HG03521 (cell line): ENCODE results near the gene OR7C1.
"Not testable (repeated sequence)": the region's sequence is repeated elsewhere in the genome, so short reads cannot be mapped to it uniquely, and the experiment has no call there.

ENCODE experiments used
- ATAC-seq: cut with Tn5 transposase; IDR thresholded peaks from one replicate; pipeline ENCODE4 v1.9.1; 2021; ENCODE audit warnings: mild to moderate bottlenecking, moderate library complexity; ENCODE audit not compliant: unreplicated experiment

OR7C1 gene

DNA sequence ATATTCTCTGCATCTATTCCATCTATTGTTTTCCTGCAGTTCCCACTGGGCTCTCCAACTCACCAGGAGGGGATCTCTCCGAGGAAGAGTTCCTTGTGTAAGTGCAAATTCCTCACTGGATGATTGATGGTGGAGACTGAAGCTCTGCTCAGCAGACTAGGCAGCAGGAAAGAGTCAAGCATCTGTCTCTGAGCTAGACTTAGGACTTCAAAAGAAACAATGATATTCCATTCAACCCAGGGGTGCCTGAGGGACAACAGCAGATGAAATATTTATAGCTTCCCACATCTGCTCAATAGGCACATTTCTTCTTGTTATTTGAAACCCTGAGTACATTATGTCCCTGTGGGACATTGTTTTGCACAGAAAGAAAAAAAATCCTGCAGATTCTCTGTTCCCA lies at the start of gene OR7C1, which contains the start of gene OR7A5:
Gene OR7C1 (minus strand): TSS at position 175 of the 400 bp plus-strand sequence. CDS start 35,049 bp downstream, outside the sequence.
Gene OR7A5 (minus strand): TSS at position 175 of the 400 bp plus-strand sequence. CDS start 6,944 bp downstream, outside the sequence.
- no peak for ATAC-seq

DNA sequence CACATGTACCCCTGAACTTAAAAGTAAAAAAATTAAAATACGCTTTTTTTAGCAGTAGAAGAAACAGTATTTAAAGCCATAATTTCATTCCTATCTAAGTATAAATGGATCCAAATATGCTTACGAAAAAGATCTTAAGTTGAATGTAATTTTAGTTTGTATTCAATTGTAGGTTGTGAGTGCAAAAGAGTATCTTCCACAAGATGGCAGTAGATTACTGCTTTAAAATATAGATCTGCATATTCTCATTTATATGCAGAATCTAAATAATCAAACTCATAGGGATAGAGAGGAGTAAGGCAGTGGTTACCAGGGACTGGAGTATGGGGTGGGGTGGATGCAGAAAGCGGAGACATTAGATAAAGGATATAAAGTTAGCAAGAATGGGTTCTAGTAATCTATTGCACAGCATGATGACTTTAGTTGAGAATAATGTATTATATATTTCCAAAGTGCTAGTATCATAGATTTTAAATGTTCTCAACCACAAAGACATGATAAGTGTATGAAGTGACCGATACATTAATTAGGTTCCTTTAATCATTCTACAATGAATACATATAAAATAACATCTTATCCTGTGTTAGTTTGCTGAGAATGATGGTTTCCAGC lies 36.7 kb upstream of the OR7C1 start:
- no peak for ATAC-seq

DNA sequence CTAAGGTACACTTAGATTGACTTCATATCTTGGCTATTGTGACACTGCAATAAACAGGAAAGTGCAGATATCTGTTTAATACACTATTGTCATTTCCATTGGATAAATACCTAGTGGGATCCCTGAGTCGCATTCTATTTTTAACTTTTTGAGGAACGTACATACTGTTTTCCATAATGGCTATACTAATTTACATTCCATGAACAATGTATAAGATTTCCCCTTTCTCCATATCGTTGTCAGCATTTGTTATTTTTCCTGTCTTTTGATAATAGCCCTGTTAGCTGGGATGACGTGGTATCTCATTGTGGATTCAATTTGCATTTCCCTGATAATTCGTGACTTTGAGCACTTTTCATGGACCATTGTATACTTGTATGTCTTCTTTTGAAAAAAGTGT lies 33.5 kb upstream of the OR7C1 start:
- ATAC-seq, result no peak

DNA sequence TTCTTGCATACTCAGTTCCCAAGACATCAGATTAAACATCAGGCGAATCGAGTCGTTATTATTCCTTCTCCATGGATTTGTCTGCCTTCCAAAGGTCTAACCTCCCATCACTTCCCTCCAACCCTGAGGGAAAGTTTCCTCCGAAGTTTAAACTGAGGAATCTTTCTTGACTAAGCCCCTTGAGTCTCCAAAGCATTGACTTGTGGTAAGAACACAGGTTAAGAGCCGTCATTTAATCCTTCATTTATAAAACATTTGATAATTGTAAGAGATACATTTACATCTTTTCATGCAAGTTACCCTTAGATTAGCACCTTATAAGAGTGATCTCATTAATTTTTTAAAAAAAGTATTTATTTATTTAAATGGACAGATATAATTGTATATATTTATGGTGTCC lies 13.8 kb upstream of the OR7C1 start, which contains the start of gene OR7A10:
Gene OR7A10 (minus strand): TSS at position 101 of the 400 bp plus-strand sequence. CDS start 7,045 bp downstream, outside the sequence.
- ATAC-seq, result no peak

DNA sequence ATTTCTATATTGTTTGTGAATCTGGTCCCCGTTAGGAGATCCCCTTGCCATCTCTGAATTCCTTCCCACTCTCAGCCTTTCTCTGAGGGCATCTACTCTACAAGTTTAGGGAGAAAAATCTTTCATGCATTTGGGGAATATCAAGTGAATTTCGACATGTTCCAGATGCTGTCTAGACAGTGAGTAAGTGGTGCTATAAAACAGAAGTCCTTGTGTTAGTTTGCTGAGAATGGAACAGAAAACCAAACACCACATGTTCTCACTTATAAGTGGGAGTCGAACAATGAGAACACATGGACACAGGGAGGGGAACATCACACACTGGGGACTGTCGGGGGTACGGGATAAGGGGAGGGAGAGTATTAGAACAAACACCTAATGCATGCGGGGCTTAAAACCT lies 8.6 kb upstream of the OR7C1 start:
- no peak for ATAC-seq

DNA sequence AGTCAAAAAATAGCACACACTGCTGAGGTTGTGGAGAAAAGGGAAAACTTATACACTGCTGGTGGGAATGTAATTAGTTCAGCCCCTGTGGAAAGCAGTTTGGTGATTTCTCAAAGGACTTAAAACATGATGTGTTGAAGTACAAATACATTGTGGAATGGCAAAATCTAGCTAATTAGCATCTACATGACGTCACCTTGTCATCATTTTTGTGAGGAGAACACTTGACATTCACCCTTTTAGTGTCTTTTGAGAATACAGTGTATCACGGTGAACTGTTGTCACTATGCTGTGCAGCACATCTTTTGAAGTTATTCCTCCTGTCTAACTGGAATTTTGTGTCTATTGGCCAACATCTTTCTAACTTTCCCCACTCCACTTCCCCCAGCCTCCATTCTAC lies 8.2 kb upstream of the OR7C1 start:
- no peak for ATAC-seq

DNA sequence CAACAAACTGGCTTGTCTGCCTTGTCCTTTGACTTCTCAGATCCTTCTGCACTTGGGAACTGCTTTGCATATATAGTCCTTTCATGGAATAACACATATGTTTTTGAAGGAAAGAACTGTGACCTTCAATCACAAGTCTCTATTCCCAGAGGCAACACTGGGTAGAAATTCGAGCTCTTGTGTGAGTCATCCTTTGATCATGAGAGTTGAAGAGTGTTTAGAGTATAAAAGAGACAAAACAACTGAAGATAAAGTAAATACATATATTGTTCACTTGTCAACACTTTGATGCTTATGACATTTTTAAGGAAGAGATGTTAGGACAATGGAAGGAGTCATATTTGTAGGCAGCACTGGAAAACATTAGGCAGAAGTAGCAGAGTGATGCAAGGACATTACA lies 5.2 kb upstream of the OR7C1 start:
- ATAC-seq, result no peak

DNA sequence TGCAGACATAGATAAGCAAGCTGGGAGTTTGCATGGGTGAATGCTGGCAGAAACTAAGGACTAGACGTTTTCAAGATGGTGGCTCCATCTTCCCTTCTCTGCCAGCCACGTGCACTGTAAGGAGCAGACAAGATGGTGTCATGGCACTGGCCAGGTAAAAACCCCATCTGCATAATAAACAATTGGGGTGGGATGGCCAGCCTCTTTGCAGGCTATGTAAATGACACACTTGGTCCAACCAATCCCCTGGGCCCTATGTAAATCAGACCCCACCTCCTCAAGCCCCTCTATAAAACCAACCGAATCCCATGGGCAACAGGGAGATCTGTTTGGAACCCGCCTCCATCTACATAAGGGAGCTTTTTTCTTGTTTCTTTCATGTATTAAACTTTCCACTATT lies 2.4 kb upstream of the OR7C1 start:
- ATAC-seq, result no peak

DNA sequence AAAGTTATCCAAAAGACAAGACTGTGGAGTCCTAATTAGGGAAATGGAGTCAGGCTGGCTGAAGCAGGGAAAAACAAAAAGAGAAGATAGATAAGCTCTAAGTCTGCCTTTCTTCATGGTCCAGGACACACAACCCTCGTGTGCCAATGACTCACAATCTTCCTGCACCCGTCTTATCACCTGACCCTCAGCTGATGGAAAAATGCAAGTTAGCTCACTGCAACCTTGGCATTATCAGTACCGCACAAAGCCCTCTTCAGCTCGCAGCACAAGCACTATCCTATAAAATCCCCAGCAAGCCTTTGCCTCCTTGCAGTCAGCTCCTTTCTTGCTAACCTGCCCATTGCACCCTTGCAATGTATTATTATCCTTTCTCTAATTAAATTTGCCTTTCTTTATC lies 4.3 kb downstream of the OR7C1 start:
- no peak for ATAC-seq

DNA sequence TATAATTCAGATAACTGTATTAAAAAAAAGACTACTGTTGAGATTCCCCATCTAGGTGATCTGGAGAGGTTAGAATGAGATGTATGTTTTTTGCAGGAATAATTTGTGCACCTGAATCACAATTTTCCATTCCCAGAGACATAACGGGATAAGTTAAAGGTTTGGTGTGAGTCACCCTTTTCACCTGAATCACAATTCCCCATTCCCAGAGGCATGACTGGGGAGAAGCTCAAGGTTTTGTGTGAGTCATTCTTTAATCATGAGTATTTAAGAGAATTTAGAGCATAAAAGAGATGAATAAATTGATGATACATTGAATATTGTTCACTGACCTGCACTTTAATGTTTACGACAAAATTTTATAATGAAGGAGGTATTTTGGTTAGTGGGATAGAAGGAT lies 9.0 kb downstream of the OR7C1 start:
- ATAC-seq, result no peak

DNA sequence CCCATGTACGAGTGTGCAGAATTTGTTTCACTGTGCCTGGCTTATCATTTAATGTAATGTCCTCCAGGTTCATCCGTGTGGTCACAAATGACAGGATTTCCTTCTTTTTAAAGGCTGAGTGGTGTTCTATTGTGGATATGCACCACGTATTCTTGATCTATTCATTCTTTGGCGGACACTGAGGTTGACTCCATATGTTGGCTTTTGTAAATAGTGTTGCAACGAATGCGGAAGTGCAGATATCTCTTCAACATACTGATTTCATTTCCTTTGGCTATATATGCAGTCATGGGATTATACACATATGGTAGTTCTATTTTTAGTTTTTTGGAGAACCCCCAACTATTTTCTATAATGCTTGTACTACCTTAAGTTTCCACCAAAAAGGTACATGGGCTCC lies 13.0 kb downstream of the OR7C1 start:
- ATAC-seq, result no peak

DNA sequence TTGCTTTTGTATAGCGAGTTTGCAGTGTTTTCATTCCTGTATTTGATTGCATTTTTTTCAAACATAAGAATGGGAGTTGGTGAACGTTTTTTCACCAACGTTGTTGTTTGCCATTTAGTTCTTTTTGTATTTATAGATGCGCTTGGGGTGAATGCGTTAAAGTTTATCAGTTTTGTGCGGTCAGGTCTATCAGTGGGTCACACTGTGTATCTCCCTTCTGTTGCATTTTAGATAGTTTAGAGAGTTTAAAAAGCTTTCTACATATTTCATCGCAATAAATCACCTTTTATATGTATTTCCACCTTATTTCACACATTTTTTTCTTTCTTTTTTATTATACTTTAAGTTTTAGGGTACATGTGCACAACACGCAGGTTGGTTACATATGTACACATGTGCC lies 16.4 kb downstream of the OR7C1 start:
- ATAC-seq, result no peak

DNA sequence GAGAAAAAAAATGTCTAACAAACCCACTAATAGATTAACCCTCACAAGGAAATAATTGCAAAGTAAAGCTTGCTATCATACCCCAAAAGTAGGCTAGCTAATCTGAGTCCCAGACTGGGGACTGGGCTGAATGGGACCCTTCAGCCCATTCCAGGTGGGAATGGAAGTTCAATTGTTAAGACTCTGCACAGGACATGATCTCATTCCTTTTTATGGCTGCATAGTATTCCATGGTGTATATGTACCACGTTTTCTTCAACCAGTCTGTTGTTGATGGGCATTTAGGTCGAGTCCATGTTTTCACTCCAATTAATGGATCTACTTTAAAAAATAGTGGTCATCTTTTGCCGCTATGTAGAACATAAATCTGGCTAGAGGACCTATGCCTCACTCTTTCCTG lies 17.9 kb downstream of the OR7C1 start:
- ATAC-seq, result no peak

DNA sequence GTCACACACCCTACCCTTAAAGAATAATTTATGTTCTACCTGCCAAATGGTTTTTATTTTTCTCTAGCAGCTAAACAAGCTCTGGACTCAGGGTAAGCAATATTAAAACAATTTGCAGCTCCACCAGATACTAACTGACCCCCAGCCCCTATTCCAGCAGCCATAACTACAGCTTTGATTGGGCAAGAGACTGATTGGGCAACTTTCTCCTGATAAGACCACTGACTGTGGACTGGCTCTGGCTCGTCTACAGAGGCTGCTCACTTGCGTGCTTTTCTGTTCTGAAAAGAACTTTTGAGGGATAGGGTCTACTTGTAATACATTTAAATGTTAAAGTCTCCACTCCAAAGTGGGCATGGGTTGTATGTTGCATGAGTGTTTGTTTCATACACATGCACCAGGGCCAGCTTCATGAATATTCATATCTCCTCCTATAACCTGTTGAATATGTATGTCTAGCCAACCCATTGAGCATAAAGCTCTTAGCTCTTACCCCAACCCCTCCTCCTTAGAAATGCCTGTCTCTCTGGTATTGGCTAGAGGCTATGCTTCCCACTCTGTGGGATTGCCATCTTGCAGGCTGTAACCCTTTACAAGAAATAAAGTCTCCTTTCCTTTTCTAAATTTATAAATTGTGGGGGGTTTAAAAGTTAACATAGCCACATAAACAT lies 19.9 kb downstream of the OR7C1 start:
- ATAC-seq, result no peak

DNA sequence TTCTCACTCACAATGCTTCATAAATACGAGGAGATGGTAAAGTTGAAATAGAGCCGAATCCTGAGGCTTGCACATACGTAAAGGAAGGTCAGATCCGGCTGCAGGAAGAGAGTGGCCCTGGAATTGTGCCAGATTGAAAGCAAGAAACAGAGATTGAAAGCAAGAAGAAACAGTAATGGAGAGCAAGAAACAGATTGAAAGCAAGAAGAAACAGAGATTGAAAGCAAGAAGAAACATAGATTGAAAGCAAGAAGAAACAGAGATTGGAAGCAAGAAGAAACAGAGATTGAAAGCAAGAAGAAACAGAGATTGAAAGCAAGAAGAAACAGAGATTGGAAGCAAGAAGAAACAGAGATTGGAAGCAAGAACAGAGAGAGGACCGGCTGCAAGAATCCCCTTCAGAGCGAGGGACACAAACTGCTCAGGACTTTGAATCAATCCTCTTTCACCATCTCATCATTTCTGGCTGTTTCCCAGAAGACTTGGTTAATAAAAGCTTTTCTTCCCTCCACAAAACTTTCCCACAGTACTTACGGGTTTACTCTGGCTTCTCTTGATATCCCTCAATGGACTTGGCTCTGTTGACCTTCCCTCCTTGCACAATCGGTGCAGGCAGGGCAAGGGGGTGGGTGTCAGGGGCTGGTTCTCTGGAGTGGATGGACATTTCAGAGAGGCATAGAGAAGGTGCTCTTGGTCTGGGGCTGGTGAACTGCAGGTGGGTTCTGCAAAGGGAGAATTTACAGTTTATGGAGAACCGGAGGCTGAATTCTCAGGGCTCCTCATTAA lies 25.5 kb downstream of the OR7C1 start:
- no peak for ATAC-seq

DNA sequence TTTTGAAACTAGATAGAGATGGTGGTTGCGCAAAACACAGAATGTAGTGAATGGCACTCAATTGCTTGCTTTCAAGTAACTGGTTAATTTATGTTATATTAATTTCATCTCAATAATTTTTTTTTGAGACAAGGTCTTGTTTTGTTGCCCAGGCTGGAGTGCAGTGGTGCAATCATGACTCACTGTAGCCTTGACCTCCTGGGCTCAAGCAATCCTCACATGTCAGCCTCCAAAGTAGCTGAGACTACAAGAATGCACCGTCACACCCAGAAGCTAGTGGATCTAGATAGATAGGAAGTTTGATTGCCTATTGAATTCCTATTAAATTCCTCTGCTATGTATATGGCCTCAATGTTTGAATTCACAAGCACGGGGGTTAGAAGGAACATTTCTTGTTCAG lies 30.2 kb downstream of the OR7C1 start:
- no peak for ATAC-seq

DNA sequence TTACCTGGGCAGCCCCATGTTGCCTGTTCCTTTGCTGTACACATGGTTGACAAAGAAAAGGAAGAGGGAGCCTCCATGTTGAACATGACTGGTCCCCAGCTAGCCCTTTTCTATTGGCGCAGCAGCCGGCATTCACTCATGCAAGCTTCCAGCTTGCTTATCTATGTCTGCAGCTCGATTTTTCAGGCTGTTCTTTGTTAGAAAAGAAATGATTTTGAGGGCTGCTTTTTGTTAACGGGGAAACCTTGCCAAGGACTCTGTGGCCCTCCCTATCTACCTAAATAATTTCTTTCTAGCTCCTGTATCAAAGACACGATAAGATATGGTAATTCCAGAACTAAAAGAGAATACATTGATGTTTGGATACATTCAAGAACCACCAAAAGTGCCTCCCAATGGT lies 36.2 kb downstream of the OR7C1 start:
- ATAC-seq, result no peak

DNA sequence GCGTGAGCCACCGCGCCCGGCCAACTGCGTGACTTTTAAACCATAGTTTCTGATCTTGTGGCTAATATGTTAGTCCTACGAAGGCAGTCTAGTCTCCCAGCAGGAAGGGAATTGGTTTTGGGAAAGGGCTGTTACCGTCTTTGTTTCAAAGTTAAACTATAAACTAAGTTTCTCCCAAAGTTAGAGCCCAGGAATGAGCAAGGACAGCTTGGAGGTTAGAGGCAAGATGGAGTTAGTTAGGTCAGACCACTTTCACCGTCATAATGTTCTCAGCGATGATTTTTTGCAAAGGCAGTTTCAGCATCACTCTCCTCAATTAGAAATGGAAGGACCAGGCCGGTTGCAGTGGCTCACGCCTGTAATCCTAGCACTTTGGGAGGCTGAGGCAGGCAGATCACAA lies 39.0 kb downstream of the OR7C1 start:
- no peak for ATAC-seq

DNA sequence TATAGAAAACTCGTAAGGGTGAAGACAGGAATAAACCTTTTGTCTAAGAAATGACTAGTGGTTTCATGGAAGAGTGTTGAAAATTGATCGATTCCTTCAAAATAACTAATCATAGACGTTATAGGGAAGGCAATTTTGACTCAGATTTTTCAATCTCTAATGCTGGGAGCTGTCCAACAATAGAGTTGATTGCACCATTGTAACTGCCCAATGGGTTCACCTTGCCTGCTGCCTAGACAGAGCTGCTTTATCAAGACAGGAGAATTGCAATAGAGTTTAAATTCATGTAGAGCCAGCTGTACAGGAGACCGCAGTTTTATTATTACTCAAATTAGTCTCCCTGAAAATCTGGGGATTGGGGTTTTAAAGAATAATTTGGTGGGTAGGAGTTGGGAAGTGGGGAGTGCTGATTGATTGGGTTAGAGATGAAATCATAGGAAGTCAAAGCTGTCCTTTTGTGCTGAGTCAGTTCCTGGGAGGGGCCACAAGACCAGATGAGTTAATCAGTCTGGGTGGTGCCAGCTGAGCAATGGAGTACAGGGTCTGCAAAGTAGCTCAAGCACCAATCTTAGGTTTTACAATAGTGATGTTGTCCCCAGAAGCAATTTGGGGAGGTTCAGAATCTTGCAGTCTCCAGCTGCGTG lies 39.8 kb downstream of the OR7C1 start:
- no peak for ATAC-seq

DNA sequence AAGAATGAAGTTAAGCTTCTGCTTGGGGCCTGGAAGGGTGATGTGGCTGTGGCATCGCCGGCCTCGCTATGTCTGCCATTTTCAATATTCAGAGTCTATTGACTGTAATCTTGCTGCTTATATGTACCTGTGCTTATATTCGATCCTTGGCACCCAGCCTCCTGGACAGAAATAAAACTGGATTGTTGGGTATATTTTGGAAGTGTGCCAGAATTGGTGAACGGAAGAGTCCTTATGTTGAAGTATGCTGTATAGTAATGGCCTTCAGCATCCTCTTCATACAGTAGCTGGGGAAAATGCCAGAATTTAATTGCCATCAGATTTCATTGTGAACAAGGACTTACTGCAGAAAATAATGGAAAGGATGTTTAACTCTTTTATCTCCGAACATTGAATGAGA lies 42.7 kb downstream of the OR7C1 start:
- ATAC-seq, result not testable (repeated sequence)

DNA sequence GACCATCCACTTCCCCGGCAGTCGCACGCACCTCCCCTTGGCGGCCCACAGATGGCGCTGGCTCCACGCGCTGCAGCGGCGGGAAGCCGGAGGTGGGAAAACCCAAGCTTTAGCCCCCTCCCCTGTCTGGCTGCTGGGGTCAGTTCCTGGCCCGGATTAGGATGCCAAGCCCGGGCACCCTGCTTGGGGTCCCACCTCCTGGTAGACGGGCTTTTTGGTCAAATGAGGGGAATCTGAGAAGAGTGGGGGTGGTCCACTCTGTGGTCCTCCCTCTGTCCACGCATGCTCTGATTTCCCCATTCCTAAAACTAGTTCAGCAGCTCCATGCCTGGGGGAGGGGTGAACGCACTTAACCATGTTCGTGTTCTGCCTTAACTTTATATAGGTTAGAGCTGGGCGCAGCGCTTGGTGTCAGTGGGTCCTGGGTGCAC lies 48.5 kb downstream of the OR7C1 start:
- ATAC-seq, result no peak
